Measurements from ENCODE around the gene DHRS3. TPM values are rescaled to one million over a fixed set of nuclear protein-coding genes. Genes with fewer than 3 reads are reported as not detected.

Gene DHRS3
- total and polyA plus RNA-seq, 2 of the 13 experiments (the other 11 are each of a cell fraction or from before 2014, with no cell fraction given), result 48.5 to 90.5 TPM

GRCh38 chr1:12618965-12619791 lies 1.2 kb upstream of the DHRS3 start (continued):
- TF ChIP-seq ZNF441 (CRISPR knock-in tag; IDR thresholded peaks at IDR 0.05; ENCODE audit: borderline replicate concordance), result no peak
- peak; percentile 46; the same call in 1 of the 2 replicates for TF ChIP-seq XBP1 (CRISPR knock-in tag; IDR thresholded peaks at IDR 0.05)
- TF ChIP-seq CTCF (CRISPR knock-in tag; IDR thresholded peaks at IDR 0.05), result peak; percentile 4; the same call in 1 of the 2 replicates
- TF ChIP-seq ELF3 (CRISPR knock-in tag; IDR thresholded peaks at IDR 0.05), result peak; percentile 94
- TF ChIP-seq, protein P1, sequence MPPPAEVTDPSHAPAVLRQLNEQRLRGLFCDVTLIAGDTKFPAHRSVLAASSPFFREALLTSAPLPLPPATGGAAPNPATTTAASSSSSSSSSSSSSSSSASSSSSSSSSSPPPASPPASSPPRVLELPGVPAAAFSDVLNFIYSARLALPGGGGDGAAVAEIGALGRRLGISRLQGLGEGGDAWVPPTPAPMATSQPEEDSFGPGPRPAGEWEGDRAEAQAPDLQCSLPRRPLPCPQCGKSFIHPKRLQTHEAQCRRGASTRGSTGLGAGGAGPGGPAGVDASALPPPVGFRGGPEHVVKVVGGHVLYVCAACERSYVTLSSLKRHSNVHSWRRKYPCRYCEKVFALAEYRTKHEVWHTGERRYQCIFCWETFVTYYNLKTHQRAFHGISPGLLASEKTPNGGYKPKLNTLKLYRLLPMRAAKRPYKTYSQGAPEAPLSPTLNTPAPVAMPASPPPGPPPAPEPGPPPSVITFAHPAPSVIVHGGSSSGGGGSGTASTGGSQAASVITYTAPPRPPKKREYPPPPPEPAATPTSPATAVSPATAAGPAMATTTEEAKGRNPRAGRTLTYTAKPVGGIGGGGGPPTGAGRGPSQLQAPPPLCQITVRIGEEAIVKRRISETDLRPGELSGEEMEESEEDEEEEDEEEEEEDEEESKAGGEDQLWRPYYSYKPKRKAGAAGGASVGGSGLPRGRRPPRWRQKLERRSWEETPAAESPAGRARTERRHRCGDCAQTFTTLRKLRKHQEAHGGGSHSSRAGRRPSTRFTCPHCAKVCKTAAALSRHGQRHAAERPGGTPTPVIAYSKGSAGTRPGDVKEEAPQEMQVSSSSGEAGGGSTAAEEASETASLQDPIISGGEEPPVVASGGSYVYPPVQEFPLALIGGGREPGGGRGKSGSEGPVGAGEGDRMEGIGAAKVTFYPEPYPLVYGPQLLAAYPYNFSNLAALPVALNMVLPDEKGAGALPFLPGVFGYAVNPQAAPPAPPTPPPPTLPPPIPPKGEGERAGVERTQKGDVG (CRISPR knock-in tag; IDR thresholded peaks at IDR 0.05; ENCODE audit: borderline replicate concordance), result no peak
- TF ChIP-seq ZNF777 (CRISPR knock-in tag; IDR thresholded peaks at IDR 0.05), result peak; percentile 49; the same call in 1 of the 2 replicates
- peak; percentile 88 for TF ChIP-seq ZNF772 (CRISPR knock-in tag; IDR thresholded peaks at IDR 0.05)
- TF ChIP-seq MXD1 (CRISPR knock-in tag; IDR thresholded peaks at IDR 0.05), result peak; percentile 48; the same call in 1 of the 2 replicates
- no peak for TF ChIP-seq ZNF644 (CRISPR knock-in tag; IDR thresholded peaks at IDR 0.05; ENCODE audit: low read depth)
- peak; percentile 11; the same call in 1 of the 2 replicates for TF ChIP-seq ZBTB1 (CRISPR knock-in tag; IDR thresholded peaks at IDR 0.05; ENCODE audit: borderline replicate concordance)
- 0 out of 2 replicates have a peak, but pooled peaks have one; percentile 78 for TF ChIP-seq ZNF431 (CRISPR knock-in tag; IDR thresholded peaks at IDR 0.05; ENCODE audit: borderline replicate concordance, low read depth)
- peak; percentile 92 to 93 for TF ChIP-seq POLR2A (IDR thresholded peaks at IDR 0.05; ENCODE audit: insufficient read depth in 1 of 2, low read depth in 2 of 2, low read length in 2 of 2)
- TF ChIP-seq ZUFSP (CRISPR knock-in tag; IDR thresholded peaks at IDR 0.05; ENCODE audit: borderline replicate concordance), result no peak
- TF ChIP-seq SYNCRIP (IDR thresholded peaks at IDR 0.05; ENCODE audit: insufficient read depth, low read depth, low read length), result no peak
- peak; percentile 44; the same call in 1 of the 2 replicates for TF ChIP-seq MTA1 (CRISPR knock-in tag; IDR thresholded peaks at IDR 0.05; ENCODE audit: borderline replicate concordance)
- TF ChIP-seq TCF12 (IDR thresholded peaks at IDR 0.05), result no peak
- TF ChIP-seq TCF12 (CRISPR knock-in tag; IDR thresholded peaks at IDR 0.05), result peak; percentile 81; the same call in 1 of the 2 replicates
- TF ChIP-seq, protein P2, sequence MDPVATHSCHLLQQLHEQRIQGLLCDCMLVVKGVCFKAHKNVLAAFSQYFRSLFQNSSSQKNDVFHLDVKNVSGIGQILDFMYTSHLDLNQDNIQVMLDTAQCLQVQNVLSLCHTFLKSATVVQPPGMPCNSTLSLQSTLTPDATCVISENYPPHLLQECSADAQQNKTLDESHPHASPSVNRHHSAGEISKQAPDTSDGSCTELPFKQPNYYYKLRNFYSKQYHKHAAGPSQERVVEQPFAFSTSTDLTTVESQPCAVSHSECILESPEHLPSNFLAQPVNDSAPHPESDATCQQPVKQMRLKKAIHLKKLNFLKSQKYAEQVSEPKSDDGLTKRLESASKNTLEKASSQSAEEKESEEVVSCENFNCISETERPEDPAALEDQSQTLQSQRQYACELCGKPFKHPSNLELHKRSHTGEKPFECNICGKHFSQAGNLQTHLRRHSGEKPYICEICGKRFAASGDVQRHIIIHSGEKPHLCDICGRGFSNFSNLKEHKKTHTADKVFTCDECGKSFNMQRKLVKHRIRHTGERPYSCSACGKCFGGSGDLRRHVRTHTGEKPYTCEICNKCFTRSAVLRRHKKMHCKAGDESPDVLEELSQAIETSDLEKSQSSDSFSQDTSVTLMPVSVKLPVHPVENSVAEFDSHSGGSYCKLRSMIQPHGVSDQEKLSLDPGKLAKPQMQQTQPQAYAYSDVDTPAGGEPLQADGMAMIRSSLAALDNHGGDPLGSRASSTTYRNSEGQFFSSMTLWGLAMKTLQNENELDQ (CRISPR knock-in tag; IDR thresholded peaks at IDR 0.05; ENCODE audit: borderline replicate concordance), result no peak
